ENCODE data around the gene KLF14.
"Not testable (repeated sequence)": the region's sequence is repeated elsewhere in the genome, so short reads cannot be mapped to it uniquely, and the experiment has no call there.

The KLF14 gene

DNA sequence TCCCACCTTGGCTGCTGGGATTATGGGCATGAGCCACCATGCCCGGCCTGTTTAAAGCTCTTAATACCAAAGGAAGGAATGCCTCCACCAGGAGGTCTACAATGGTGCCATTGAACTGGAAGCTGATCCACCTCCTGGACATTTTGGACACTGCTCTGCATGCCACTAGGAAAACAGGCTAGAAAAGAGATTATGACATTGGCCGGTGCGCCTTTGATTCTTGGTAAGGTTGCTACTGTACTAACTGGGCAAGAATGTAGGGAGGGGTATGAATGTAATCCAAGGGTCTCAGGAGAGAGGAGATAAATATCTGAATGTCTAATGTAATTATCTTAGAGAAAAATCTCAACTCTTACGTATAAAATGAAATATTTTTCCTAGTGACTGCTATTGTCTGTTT lies 26.0 kb downstream of the KLF14 start:
- no peaks in the 10 kb centered on the region for H3K36me3 ChIP-seq (ENCODE audit: insufficient read depth, low read length)
- peaks cover 43% of the 10 kb centered on the region for H3K27me3 ChIP-seq (ENCODE audit: control insufficient read depth, insufficient read depth, low read length)
- H3K4me1 ChIP-seq (ENCODE audit: control insufficient read depth, insufficient read depth, low read length): no peaks in the 10 kb centered on the region
- H3K9ac ChIP-seq (ENCODE audit: low read depth, low read length): no peak overlapping the region
- H3K4me2 ChIP-seq (ENCODE audit: low read length): no peak overlapping the region
- H3K9me3 ChIP-seq (replicated peaks; ENCODE audit: low read length): peaks cover 6% of the 10 kb centered on the region
- H3K4me3 ChIP-seq (ENCODE audit: low read length): no peak overlapping the region

DNA sequence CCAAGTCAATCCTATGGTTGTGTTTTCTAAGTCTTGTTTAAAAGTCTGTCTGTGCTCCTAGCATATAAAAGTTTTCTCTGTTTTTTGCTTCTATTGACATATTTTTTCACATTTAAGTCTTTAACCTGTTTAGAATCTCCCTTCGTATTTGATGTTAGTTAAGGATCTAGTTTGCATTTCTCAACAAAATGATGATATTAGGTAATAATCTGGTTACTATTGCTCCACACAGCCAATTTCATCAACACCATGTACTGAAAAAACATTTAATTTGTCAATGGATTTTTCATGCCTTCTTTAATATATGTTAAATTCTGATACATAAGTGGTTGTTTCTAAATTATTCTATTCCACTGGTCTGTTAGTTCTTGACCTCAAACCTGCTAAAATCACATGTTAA lies 30.2 kb downstream of the KLF14 start:
- Histone ChIP-seq H3K9ac (ENCODE audit: low read depth, low read length) (no peak overlapping the region), H3K4me3 (ENCODE audit: low read length) (no peak overlapping the region), H3K9me3 (replicated peaks; ENCODE audit: low read length) (peaks cover 6% of the 10 kb centered on the region), H3K4me1 (ENCODE audit: control insufficient read depth, insufficient read depth, low read length) (no peaks in the 10 kb centered on the region), H3K4me2 (ENCODE audit: low read length) (no peak overlapping the region), H3K36me3 (ENCODE audit: insufficient read depth, low read length) (no peaks in the 10 kb centered on the region), H3K27me3 (ENCODE audit: control insufficient read depth, insufficient read depth, low read length) (peaks cover 37% of the 10 kb centered on the region)

- H3K9me3 ChIP-seq (replicated peaks; ENCODE audit: low read length): peaks cover 3% of the 10 kb centered on the region
- H3K36me3 ChIP-seq (ENCODE audit: insufficient read depth, low read length): no peaks in the 10 kb centered on the region
- H3K9ac ChIP-seq (ENCODE audit: low read depth, low read length): no peak overlapping the region
- H3K4me1 ChIP-seq (ENCODE audit: control insufficient read depth, insufficient read depth, low read length): no peaks in the 10 kb centered on the region
- no peak overlapping the region for H3K4me2 ChIP-seq (ENCODE audit: low read length)
- H3K27me3 ChIP-seq (ENCODE audit: control insufficient read depth, insufficient read depth, low read length): peaks cover 32% of the 10 kb centered on the region
- no peak overlapping the region for H3K4me3 ChIP-seq (ENCODE audit: low read length)
These were observed 32.4 kb downstream of the KLF14 start for GRCh38 chr7:130701650-130702049.

DNA sequence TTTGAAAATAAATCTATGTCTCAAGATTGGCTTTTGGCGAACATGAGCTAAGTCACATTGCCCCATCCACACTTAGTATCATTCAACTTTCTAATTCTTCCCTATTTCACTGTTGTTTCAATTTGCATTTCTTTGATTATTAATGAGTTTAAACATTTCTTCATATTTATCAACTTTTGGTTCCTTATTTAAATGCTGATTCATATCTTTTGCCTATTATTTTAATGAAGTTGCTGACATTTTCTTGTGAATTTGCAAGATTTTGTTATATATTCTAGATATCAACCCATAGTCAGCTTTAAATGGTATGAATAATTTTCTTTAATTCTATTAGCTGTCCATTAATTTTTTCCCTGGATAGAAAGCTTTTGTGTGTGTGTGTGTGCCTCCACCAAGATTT lies 33.2 kb downstream of the KLF14 start:
- no peaks in the 10 kb centered on the region for H3K9me3 ChIP-seq (replicated peaks; ENCODE audit: low read length)
- H3K9ac ChIP-seq (ENCODE audit: low read depth, low read length): no peak overlapping the region
- H3K36me3 ChIP-seq (ENCODE audit: insufficient read depth, low read length): no peaks in the 10 kb centered on the region
- H3K4me1 ChIP-seq (ENCODE audit: control insufficient read depth, insufficient read depth, low read length): no peaks in the 10 kb centered on the region
- H3K4me3 ChIP-seq (ENCODE audit: low read length): no peak overlapping the region
- H3K27me3 ChIP-seq (ENCODE audit: control insufficient read depth, insufficient read depth, low read length): peaks cover 26% of the 10 kb centered on the region
- H3K4me2 ChIP-seq (ENCODE audit: low read length): no peak overlapping the region

DNA sequence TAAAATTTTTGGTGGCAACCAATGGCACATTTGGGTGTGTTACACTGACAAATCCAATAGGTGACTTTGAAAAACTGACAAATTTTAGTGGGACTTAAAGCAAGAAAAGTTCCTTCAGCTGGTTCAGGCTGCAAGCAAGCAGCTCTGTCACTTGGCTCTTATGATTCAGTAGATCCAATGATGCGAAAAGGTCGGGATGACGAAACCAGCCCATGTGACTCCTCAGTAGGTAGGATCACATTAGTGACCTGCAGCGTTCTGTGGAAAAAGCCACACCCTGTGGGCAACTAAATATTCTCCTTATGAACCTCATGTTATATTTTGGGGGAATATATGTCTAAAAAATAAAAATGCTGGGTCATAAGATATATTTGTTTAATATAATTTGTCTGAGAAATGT lies 34.3 kb downstream of the KLF14 start:
- Histone ChIP-seq H3K27me3 (ENCODE audit: control insufficient read depth, insufficient read depth, low read length) (peaks cover 26% of the 10 kb centered on the region), H3K9me3 (replicated peaks; ENCODE audit: low read length) (no peaks in the 10 kb centered on the region), H3K9ac (ENCODE audit: low read depth, low read length) (no peak overlapping the region), H3K4me3 (ENCODE audit: low read length) (no peak overlapping the region), H3K4me2 (ENCODE audit: low read length) (no peak overlapping the region), H3K36me3 (ENCODE audit: insufficient read depth, low read length) (no peaks in the 10 kb centered on the region), H3K4me1 (ENCODE audit: control insufficient read depth, insufficient read depth, low read length) (no peaks in the 10 kb centered on the region)

DNA sequence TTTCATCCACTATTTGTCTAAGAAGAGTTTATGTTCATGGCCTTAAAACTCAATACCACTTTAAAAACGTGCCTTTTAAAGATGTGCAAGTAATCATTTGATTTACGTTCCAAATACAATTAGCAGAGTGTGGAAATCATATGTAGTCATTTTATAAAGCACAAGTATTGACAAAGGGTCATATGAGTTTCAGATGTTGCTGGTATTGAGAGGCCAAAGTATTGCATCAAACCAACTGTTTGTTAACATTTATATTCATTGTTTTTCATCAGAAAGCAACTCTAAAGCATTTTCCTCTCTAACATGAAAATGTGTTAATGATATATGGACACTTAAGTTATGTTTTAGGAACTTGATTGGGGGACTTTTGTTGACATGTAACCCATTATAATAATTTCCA lies 36.2 kb downstream of the KLF14 start:
- no peak overlapping the region for H3K4me2 ChIP-seq (ENCODE audit: low read length)
- H3K4me1 ChIP-seq (ENCODE audit: control insufficient read depth, insufficient read depth, low read length): no peaks in the 10 kb centered on the region
- peaks cover 26% of the 10 kb centered on the region for H3K27me3 ChIP-seq (ENCODE audit: control insufficient read depth, insufficient read depth, low read length)
- no peak overlapping the region for H3K4me3 ChIP-seq (ENCODE audit: low read length)
- H3K9ac ChIP-seq (ENCODE audit: low read depth, low read length): no peak overlapping the region
- H3K9me3 ChIP-seq (replicated peaks; ENCODE audit: low read length): no peaks in the 10 kb centered on the region
- no peaks in the 10 kb centered on the region for H3K36me3 ChIP-seq (ENCODE audit: insufficient read depth, low read length)

- no peaks in the 10 kb centered on the region for H3K4me1 ChIP-seq (ENCODE audit: control insufficient read depth, insufficient read depth, low read length)
- H3K9ac ChIP-seq (ENCODE audit: low read depth, low read length): no peak overlapping the region
- H3K36me3 ChIP-seq (ENCODE audit: insufficient read depth, low read length): no peaks in the 10 kb centered on the region
- no peak overlapping the region for H3K4me2 ChIP-seq (ENCODE audit: low read length)
- no peaks in the 10 kb centered on the region for H3K9me3 ChIP-seq (replicated peaks; ENCODE audit: low read length)
- peaks cover 22% of the 10 kb centered on the region for H3K27me3 ChIP-seq (ENCODE audit: control insufficient read depth, insufficient read depth, low read length)
- H3K4me3 ChIP-seq (ENCODE audit: low read length): no peak overlapping the region
These were observed 38.2 kb downstream of the KLF14 start for GRCh38 chr7:130695840-130696239.

- H3K9ac ChIP-seq (ENCODE audit: low read depth, low read length); H3K4me3 ChIP-seq (ENCODE audit: low read length); H3K9me3 ChIP-seq (replicated peaks; ENCODE audit: low read length); H3K4me2 ChIP-seq (ENCODE audit: low read length); H3K4me1 ChIP-seq (ENCODE audit: control insufficient read depth, insufficient read depth, low read length); H3K36me3 ChIP-seq (ENCODE audit: insufficient read depth, low read length): not testable (repeated sequence)
- H3K27me3 ChIP-seq (ENCODE audit: control insufficient read depth, insufficient read depth, low read length): peaks cover 13% of the 10 kb centered on the region
These were observed 41.6 kb downstream of the KLF14 start for GRCh38 chr7:130692396-130692795.

DNA sequence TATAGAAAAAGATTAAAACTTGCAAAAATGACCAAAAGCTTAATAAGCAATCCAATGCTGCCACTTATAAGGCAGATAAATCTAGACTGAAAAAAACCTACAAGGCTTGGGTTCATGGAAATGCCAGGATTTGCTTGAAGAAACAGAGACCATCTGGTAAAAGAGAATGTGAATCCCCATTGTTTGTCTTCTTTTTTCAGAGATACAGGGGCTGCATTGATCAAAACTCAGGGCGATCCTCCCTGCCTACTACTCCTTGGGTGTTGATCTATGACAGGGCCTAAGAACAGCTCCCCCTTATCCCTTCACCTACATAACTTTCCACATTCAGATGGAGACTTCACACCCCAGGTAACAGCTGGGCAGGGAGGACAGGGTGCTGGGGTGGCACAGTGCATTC lies 44.3 kb downstream of the KLF14 start:
- no peak overlapping the region for H3K4me2 ChIP-seq (ENCODE audit: low read length)
- no peaks in the 10 kb centered on the region for H3K4me1 ChIP-seq (ENCODE audit: control insufficient read depth, insufficient read depth, low read length)
- H3K36me3 ChIP-seq (ENCODE audit: insufficient read depth, low read length): no peaks in the 10 kb centered on the region
- peaks cover 21% of the 10 kb centered on the region for H3K27me3 ChIP-seq (ENCODE audit: control insufficient read depth, insufficient read depth, low read length)
- H3K9ac ChIP-seq (ENCODE audit: low read depth, low read length): no peak overlapping the region
- no peak overlapping the region for H3K4me3 ChIP-seq (ENCODE audit: low read length)
- no peaks in the 10 kb centered on the region for H3K9me3 ChIP-seq (replicated peaks; ENCODE audit: low read length)

GRCh38 chr7:130683026-130683425 lies 51.0 kb downstream of the KLF14 start:
- Histone ChIP-seq H3K9me3 (replicated peaks; ENCODE audit: low read length) (no peaks in the 10 kb centered on the region), H3K27me3 (ENCODE audit: control insufficient read depth, insufficient read depth, low read length) (peaks cover 33% of the 10 kb centered on the region), H3K4me1 (ENCODE audit: control insufficient read depth, insufficient read depth, low read length) (no peaks in the 10 kb centered on the region), H3K4me3 (ENCODE audit: low read length) (no peak overlapping the region), H3K36me3 (ENCODE audit: insufficient read depth, low read length) (no peaks in the 10 kb centered on the region), H3K9ac (ENCODE audit: low read depth, low read length) (no peak overlapping the region), H3K4me2 (ENCODE audit: low read length) (no peak overlapping the region)
